ENCODE measurements around the gene PLEK. TPM values are rescaled to one million over a fixed set of nuclear protein-coding genes. Genes with fewer than 3 reads are reported as not detected.

The PLEK gene
- total RNA-seq, 1 donor from 2014 or later: 0.17 TPM

GRCh38 chr2:68416081-68416675 lies 51.1 kb downstream of the PLEK start:
- no peak for DNase-seq

- no peak for DNase-seq
Measured at GRCh38 chr2:68417926-68418325, 52.8 kb downstream of the PLEK start.

- DNase-seq: no peak
Measured at GRCh38 chr2:68418419-68418818, 53.3 kb downstream of the PLEK start.

GRCh38 chr2:68418855-68419254 lies 53.8 kb downstream of the PLEK start:
- no peak for DNase-seq

- DNase-seq: no peak
Measured at GRCh38 chr2:68420254-68420910, 55.3 kb downstream of the PLEK start.

- DNase-seq: no peak
Measured at GRCh38 chr2:68423966-68424650, 59.0 kb downstream of the PLEK start.

GRCh38 chr2:68425503-68425902 lies 60.4 kb downstream of the PLEK start:
- DNase-seq: no peak

GRCh38 chr2:68426446-68426845 lies 61.4 kb downstream of the PLEK start:
- DNase-seq: no peak

- peak; percentile 26 for DNase-seq
Measured at GRCh38 chr2:68426848-68427579, 61.9 kb downstream of the PLEK start.

- DNase-seq: no peak
Measured at GRCh38 chr2:68428126-68428525, 63.0 kb downstream of the PLEK start.

GRCh38 chr2:68428746-68429145 lies 63.7 kb downstream of the PLEK start:
- DNase-seq: no peak

GRCh38 chr2:68429311-68429826 lies 64.3 kb downstream of the PLEK start:
- DNase-seq: no peak

GRCh38 chr2:68431316-68431972 lies 66.4 kb downstream of the PLEK start:
- DNase-seq: no peak

GRCh38 chr2:68432696-68433658 lies 67.9 kb downstream of the PLEK start:
- no peak for DNase-seq

GRCh38 chr2:68434981-68435380 lies 69.9 kb downstream of the PLEK start:
- no peak for DNase-seq

GRCh38 chr2:68435615-68436014 lies 70.5 kb downstream of the PLEK start:
- no peak for DNase-seq

GRCh38 chr2:68436270-68436669 lies 71.2 kb downstream of the PLEK start:
- peak; percentile 10 for DNase-seq

- no peak for DNase-seq
Measured at GRCh38 chr2:68438455-68439303, 73.6 kb downstream of the PLEK start.

GRCh38 chr2:68441179-68441993 lies 76.3 kb downstream of the PLEK start:
- peak; percentile 89 for DNase-seq

GRCh38 chr2:68441994-68442322 lies 76.9 kb downstream of the PLEK start:
- DNase-seq: no peak

Data from dermis blood vessel endothelial cell (primary cell).